ENCODE measurements around the gene AGT. TPM values are rescaled to one million over a fixed set of nuclear protein-coding genes. Genes with fewer than 3 reads are reported as not detected.
"Not testable (repeated sequence)": the region's sequence is repeated elsewhere in the genome, so short reads cannot be mapped to it uniquely, and the experiment has no call there.

AGT gene
- total RNA-seq, 2 donors from 2014 or later: 4.1 to 5.3 TPM

GRCh38 chr1:230701895-230702768, 11.8 kb downstream of the AGT start:
- intact Hi-C loops (cut with DNase I): loop anchor here (10.0 kb wide), 1 partner anchor 73 kb away; no protein-coding TSS in a partner anchor
- H3K9ac ChIP-seq (ENCODE audit: low read depth in 2 of 2, low read length in 2 of 2): no peak overlapping the region

DNA sequence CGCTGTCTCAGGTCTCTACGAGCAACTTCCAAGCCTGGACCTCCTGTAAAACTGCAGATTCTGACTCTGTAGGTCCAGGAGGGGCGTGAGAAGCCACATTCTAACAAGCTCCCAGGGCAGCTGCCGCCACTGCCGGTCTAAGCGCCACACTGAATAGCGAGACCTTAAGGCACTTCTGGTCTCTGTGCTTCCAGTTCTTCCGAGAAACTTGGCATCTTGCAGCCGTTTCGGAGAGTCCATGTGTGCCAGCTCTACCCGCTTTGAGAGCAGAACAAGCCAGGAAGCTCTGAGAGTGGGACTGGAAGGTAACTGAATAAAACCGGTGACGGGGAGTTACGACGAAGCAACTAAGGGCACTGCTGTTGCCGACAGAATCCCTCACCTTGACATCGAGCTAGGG, 12.5 kb downstream of the AGT start:
- Histone ChIP-seq H3K9me3 (no peaks in the 10 kb centered on the region), H3K4me1 (no peaks in the 10 kb centered on the region), H3K36me3 (no peaks in the 10 kb centered on the region), H3K9ac (ENCODE audit: low read depth in 2 of 2, low read length in 2 of 2) (no peak overlapping the region), H3K27me3 (no peaks in the 10 kb centered on the region), H3K27ac (no peak overlapping the region), H3K4me3 (no peak overlapping the region)
- TF ChIP-seq, protein P1, sequence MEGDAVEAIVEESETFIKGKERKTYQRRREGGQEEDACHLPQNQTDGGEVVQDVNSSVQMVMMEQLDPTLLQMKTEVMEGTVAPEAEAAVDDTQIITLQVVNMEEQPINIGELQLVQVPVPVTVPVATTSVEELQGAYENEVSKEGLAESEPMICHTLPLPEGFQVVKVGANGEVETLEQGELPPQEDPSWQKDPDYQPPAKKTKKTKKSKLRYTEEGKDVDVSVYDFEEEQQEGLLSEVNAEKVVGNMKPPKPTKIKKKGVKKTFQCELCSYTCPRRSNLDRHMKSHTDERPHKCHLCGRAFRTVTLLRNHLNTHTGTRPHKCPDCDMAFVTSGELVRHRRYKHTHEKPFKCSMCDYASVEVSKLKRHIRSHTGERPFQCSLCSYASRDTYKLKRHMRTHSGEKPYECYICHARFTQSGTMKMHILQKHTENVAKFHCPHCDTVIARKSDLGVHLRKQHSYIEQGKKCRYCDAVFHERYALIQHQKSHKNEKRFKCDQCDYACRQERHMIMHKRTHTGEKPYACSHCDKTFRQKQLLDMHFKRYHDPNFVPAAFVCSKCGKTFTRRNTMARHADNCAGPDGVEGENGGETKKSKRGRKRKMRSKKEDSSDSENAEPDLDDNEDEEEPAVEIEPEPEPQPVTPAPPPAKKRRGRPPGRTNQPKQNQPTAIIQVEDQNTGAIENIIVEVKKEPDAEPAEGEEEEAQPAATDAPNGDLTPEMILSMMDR (IDR thresholded peaks at IDR 0.05): no peak
- no peak for DNase-seq
- intact Hi-C loops (cut with DNase I): loop anchor here (10.0 kb wide), 1 partner anchor 73 kb away; no protein-coding TSS in a partner anchor

More at GRCh38 chr1:230701895-230702768, 11.8 kb downstream of the AGT start:
- Histone ChIP-seq H3K4me3 (no peak overlapping the region), H3K36me3 (no peaks in the 10 kb centered on the region), H3K27ac (no peak overlapping the region), H3K27me3 (no peaks in the 10 kb centered on the region), H3K9me3 (no peaks in the 10 kb centered on the region), H3K4me1 (no peaks in the 10 kb centered on the region)
- no peak for DNase-seq
- TF ChIP-seq, protein P1 (IDR thresholded peaks at IDR 0.05): no peak

- no peak overlapping the region for H3K9ac ChIP-seq (ENCODE audit: low read depth in 2 of 2, low read length in 2 of 2)
- no peaks in the 10 kb centered on the region for H3K4me1 ChIP-seq
- DNase-seq: no peak
- no peaks in the 10 kb centered on the region for H3K27me3 ChIP-seq
- no peaks in the 10 kb centered on the region for H3K36me3 ChIP-seq
- H3K9me3 ChIP-seq: no peaks in the 10 kb centered on the region
- TF ChIP-seq, protein P1 (IDR thresholded peaks at IDR 0.05): no peak
- H3K27ac ChIP-seq: no peak overlapping the region
- H3K4me3 ChIP-seq: no peak overlapping the region
- intact Hi-C loops (cut with DNase I): loop anchor here (10.0 kb wide), 1 partner anchor 75 kb away; no protein-coding TSS in a partner anchor
These were observed 13.8 kb downstream of the AGT start for GRCh38 chr1:230700132-230700531.

DNA sequence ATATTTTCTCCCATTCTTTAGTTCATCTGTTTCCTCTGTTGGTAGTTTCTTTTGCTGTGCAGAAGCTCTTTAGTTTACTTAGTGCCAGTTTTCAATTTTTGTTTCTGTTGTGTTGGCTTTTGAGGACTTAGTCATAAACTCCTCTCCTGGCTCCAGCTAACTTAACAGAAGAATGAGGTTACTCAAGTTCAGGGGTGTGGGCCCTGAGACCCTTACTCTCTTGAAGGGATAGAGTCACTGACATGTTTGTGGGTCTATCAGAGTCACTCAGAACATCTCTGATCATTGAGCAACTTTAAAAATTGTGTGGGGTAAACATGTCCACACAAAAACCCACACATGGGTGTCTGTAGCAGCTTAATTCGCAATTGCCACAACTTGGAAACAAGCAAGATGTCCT, 14.2 kb downstream of the AGT start:
- H3K36me3 ChIP-seq: no peaks in the 10 kb centered on the region

DNA sequence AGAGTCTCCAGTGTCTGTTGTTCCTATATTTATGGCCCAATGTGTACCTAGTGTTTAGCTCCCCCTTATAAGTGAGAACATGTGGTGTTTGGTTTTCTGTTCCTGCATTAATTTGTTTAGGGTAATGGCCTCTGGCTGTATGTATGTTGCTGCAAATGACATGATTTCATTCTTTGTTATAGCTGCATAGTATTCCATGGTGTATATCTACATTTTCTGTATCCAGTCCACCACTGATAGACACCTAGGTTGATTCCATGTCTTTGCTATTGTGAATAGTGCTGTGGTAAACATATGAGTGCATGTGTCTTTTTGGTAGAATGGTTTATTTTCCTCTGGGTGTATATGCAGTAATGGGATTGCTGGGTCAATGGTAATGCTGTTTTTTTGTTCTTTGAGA, 15.0 kb downstream of the AGT start:
- H3K36me3 ChIP-seq; H3K27me3 ChIP-seq; H3K9me3 ChIP-seq; H3K27ac ChIP-seq; H3K4me1 ChIP-seq; H3K4me3 ChIP-seq; intact Hi-C loops (cut with DNase I); DNase-seq; H3K9ac ChIP-seq (ENCODE audit: low read depth in 2 of 2, low read length in 2 of 2): not testable (repeated sequence)

More for the DNA sequence above, 14.2 kb downstream of the AGT start:
- Histone ChIP-seq H3K4me1 (no peaks in the 10 kb centered on the region), H3K9ac (ENCODE audit: low read depth in 2 of 2, low read length in 2 of 2) (no peak overlapping the region), H3K27me3 (no peaks in the 10 kb centered on the region), H3K9me3 (no peaks in the 10 kb centered on the region), H3K27ac (no peak overlapping the region), H3K4me3 (no peak overlapping the region)
- intact Hi-C loops (cut with DNase I): loop anchor here (10.0 kb wide), 1 partner anchor 75 kb away; no protein-coding TSS in a partner anchor
- no peak for DNase-seq
- TF ChIP-seq, protein P1 (IDR thresholded peaks at IDR 0.05): no peak

DNA sequence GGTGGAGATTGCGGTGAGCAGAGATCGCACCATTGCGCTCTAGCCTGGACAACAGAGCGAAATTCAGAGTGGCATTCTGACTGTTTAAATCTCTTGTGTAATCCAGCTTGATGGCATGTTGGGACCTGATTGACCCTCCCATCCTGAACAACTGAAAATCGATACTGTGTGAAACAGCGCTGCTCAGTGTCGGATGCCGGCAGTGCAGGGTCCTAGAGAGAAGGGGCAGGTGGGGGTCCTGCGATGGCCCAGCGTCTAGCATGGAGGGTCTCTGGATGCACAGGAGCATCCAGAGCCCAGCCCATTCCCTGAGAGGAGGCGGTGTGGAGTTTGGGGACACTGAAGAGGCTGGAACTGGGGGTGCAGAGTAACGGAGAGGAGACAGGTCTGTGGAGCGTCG, 15.8 kb downstream of the AGT start:
- intact Hi-C loops (cut with DNase I): no loop called here
- Histone ChIP-seq H3K4me1 (no peaks in the 10 kb centered on the region), H3K9ac (ENCODE audit: low read depth in 2 of 2, low read length in 2 of 2) (no peak overlapping the region), H3K36me3 (no peaks in the 10 kb centered on the region), H3K27ac (no peak overlapping the region), H3K4me3 (no peak overlapping the region), H3K9me3 (no peaks in the 10 kb centered on the region), H3K27me3 (no peaks in the 10 kb centered on the region)
- TF ChIP-seq, protein P1 (IDR thresholded peaks at IDR 0.05): no peak
- DNase-seq: no peak
